Right atrium auricular region (tissue), 2 donors: ENCODE results near the gene C1QTNF6. TPM values are rescaled to one million over a fixed set of nuclear protein-coding genes. Genes with fewer than 3 reads are reported as not detected.

Source experiments
- DNase-seq: peaks from one replicate; pipeline ENCODE4 v3.0.0-alpha.2; 2019; ENCODE audit warnings: low spot score
- H3K27ac ChIP-seq, 2 donors: fragments of 200-600 bp; sonication (generic); 1 replicate in 1 of 2; 2 replicates in 1 of 2; pipeline ENCODE4 v1.5.1; 2016 to 2019
- H3K27me3 ChIP-seq, 2 donors: fragments of 200-600 bp; sonication (generic); one replicate each; pipeline versions ENCODE4 v1.5.1 to v1.6.0; 2017 to 2019
- H3K36me3 ChIP-seq: fragments of 200-600 bp; sonication (generic); one replicate; pipeline ENCODE4 v1.5.1; 2016
- H3K4me1 ChIP-seq, 2 donors: fragments of 200-600 bp; sonication (generic); one replicate each; pipeline versions ENCODE4 v1.5.1 to v1.6.0; 2017 to 2019
- H3K4me3 ChIP-seq, 2 donors: fragments of 200-600 bp; sonication (generic); 1 replicate in 1 of 2; 2 replicates in 1 of 2; pipeline ENCODE4 v1.5.1; 2017 to 2019; ENCODE audit warnings: mild to moderate bottlenecking in 1 of 2, moderate library complexity in 1 of 2
- H3K9me3 ChIP-seq, 2 donors: fragments of 200-600 bp; sonication (generic); one replicate each; pipeline ENCODE4 v1.5.1; 2019
- total RNA-seq, 2 donors: library from RNA; depleted of rRNA; stranded (reverse); fragments of >200 nt; gene quantifications; one replicate each; pipeline ENCODE4 v1.1.0, GENCODE V29; 2016
- TF ChIP-seq, protein P1 (sequence below), 2 donors: fragments of 200-600 bp; sonication (generic); IDR thresholded peaks; one replicate each; pipeline ENCODE4 v1.5.1; 2019; ENCODE audit warnings: antibody characterized with exemption in 2 of 2

The C1QTNF6 gene
- total RNA-seq, 2 donors from 2014 or later = 1.6 to 2.2 TPM

DNA sequence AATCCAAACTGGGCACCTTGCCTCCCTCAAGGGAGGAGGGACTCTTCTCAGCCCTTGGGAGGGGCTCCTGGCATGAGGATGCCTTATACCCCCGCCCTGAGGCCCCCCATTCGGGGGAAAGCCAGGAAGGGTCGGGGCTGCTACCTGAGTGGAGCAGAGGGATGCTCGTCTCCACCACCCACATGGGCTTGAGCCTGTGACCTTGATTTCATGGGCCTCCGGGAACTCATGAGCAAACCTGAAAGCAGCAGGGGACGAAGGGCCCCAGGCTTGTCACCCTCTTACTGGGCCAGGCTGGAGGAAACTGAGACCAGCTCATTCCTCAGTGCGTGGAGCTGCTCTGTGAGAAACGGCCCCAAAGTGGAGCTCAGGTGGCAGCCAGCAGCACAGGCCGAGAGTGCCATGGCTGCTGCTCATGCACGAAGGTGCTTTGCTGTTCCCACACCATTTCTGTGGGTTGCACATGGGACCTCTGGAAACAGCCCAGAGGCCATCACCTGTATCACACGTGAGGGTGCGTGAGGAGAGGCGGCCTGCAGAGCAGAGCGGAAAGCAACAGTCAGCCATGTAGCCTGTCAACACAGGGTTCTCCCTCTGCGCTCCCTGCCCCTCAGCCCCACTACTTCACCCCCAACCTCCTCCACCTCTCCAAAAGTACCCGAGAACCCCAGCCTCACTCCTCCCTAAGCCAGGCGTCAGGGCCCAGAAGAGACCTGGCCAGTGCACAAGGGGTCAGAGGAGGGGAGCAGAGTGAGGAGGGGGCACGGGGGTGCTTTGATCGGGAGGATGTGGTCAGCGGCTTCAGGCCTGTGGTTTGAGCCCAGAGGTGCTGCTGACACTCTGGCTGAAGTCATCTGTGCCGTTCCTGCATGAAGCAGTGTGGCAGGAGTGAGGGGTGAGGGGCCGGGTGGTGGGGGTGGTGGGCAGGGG, 24.2 kb downstream of the C1QTNF6 start:
- TF ChIP-seq, protein P1, sequence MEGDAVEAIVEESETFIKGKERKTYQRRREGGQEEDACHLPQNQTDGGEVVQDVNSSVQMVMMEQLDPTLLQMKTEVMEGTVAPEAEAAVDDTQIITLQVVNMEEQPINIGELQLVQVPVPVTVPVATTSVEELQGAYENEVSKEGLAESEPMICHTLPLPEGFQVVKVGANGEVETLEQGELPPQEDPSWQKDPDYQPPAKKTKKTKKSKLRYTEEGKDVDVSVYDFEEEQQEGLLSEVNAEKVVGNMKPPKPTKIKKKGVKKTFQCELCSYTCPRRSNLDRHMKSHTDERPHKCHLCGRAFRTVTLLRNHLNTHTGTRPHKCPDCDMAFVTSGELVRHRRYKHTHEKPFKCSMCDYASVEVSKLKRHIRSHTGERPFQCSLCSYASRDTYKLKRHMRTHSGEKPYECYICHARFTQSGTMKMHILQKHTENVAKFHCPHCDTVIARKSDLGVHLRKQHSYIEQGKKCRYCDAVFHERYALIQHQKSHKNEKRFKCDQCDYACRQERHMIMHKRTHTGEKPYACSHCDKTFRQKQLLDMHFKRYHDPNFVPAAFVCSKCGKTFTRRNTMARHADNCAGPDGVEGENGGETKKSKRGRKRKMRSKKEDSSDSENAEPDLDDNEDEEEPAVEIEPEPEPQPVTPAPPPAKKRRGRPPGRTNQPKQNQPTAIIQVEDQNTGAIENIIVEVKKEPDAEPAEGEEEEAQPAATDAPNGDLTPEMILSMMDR (IDR thresholded peaks at IDR 0.05) = no peak
- DNase-seq = no peak

DNA sequence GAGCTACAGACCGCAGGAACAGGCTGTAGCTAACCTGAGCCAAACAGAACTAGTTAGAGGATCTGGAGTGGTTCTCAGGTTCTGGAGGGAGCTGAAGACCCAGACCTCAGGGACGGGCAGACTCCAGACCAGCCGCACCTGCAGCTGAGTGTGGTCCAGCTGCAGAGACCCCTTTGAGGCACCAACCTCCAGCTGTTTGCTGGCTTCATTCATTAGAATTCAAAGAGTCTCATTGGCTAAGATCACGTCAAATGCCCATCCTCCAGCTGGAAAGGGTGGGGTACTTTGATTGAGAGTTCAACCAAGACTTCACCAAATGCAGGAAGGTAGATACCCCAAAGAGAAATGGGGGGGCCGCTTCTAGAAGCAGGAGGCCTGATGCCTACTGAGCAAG, 25.0 kb downstream of the C1QTNF6 start:
- H3K36me3 ChIP-seq = no peaks in the 10 kb centered on the region
- H3K27ac ChIP-seq = no peak overlapping the region
- H3K9me3 ChIP-seq = no peaks in the 10 kb centered on the region
- DNase-seq = no peak
- no peak overlapping the region for H3K4me3 ChIP-seq
- no peaks in the 10 kb centered on the region for H3K27me3 ChIP-seq
- peaks cover 0 to 16% of the 10 kb centered on the region in 2 donors for H3K4me1 ChIP-seq
- TF ChIP-seq, protein P1 (IDR thresholded peaks at IDR 0.05) = no peak

More for the DNA sequence above, 24.2 kb downstream of the C1QTNF6 start:
- Histone ChIP-seq H3K27ac (no peak overlapping the region), H3K9me3 (no peaks in the 10 kb centered on the region), H3K4me1 (peaks cover 0 to 19% of the 10 kb centered on the region in 2 donors), H3K27me3 (no peaks in the 10 kb centered on the region), H3K36me3 (no peaks in the 10 kb centered on the region), H3K4me3 (no peak overlapping the region)

DNA sequence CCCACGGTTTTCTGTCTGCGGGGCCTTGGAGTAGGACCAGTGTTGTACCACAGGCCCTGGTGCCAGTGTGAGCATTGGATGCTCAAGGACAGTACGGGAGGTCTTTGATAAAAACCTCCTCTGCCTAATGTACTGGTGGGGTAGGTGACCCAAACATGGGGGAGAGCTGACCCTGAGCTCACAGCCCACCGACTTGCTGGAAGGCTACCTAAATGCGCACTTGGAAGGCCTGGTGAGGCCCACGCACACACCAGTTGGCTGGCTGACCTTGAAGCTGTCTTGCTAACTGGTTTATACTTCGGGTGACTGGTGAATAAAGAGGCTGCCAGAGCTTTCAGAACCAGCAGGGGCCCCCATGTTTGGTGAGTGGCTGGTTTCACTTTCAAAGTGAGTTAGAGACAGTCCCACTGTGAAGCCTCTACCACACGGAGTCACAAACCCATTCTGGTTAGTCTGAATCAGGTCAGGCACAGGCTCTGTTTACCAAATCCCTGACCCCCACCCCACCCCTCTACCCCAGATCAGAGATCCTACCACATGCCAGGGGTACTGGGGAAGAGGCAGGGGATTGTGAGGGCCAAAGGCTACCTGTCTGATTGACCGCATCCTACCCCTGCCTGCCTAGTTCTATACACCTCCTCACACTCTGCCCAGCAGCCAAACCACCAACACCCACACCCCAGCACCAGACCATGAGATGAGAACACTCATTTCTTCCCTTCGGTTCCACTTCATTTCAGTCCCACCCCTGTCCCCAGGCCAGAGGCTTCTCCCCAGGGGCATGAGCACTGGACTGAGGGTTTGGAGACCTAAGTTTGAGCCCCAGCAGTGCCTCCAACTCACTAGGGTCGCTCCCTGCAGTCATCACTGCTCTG, 25.6 kb downstream of the C1QTNF6 start:
- no peak for DNase-seq
- H3K4me3 ChIP-seq = no peak overlapping the region
- TF ChIP-seq, protein P1 (IDR thresholded peaks at IDR 0.05) = no peak
- peaks cover 0 to 9% of the 10 kb centered on the region in 2 donors for H3K4me1 ChIP-seq
- H3K9me3 ChIP-seq = no peaks in the 10 kb centered on the region
- H3K36me3 ChIP-seq = no peaks in the 10 kb centered on the region
- no peak overlapping the region for H3K27ac ChIP-seq
- no peaks in the 10 kb centered on the region for H3K27me3 ChIP-seq

DNA sequence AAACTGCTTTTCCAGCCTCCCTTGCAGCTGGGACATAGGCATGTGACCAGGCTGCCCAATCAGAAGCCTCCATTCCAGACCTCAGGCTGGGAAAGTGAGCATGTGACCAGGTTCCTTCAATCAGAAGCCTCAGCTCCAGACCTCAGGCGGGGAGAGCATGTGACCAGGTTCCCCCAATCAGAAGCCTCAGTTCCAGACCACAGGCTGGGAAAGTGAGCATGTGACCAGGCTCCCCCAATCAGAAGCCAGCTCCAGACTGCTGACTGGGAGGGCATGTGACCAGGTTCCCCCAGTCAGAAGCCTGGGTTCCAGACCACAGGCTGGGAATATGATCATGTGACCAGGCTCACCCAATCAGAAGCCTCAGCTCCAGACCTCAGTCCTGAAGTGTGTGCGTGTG, 26.6 kb downstream of the C1QTNF6 start:
- no peak for DNase-seq
- Histone ChIP-seq H3K27me3 (no peaks in the 10 kb centered on the region), H3K4me1 (no peaks in the 10 kb centered on the region), H3K36me3 (no peaks in the 10 kb centered on the region), H3K27ac (no peak overlapping the region), H3K4me3 (no peak overlapping the region), H3K9me3 (no peaks in the 10 kb centered on the region)
- TF ChIP-seq, protein P1 (IDR thresholded peaks at IDR 0.05) = no peak

- Histone ChIP-seq H3K4me3 (no peak overlapping the region), H3K9me3 (no peaks in the 10 kb centered on the region), H3K4me1 (no peaks in the 10 kb centered on the region), H3K27ac (no peak overlapping the region), H3K36me3 (no peaks in the 10 kb centered on the region), H3K27me3 (no peaks in the 10 kb centered on the region)
- no peak for DNase-seq
- TF ChIP-seq, protein P1 (IDR thresholded peaks at IDR 0.05) = no peak
Observed at GRCh38 chr22:37160027-37160426, 28.0 kb downstream of the C1QTNF6 start.
